HepG2 (cell line): Measurements from ENCODE around the gene MFGE8. TPM values are rescaled to one million over a fixed set of nuclear protein-coding genes. Genes with fewer than 3 reads are reported as not detected.

Experiments
- CSRNP1 ChIP-seq: sonication (generic); formaldehyde crosslinking; IDR thresholded peaks from 2 replicates; pipeline ENCODE4 v1.8.1; 2023; ENCODE audit warnings: mild to moderate bottlenecking, missing genetic modification reagents
- CTCF ChIP-seq: sonication (generic); formaldehyde crosslinking; IDR thresholded peaks from 2 replicates; pipeline ENCODE4 v1.5.0; 2020; ENCODE audit warnings: mild to moderate bottlenecking, missing genetic modification reagents, moderate library complexity
- DNMT3B ChIP-seq: conservative IDR thresholded peaks from 2 replicates; pipeline ENCODE4 v1.6.1; 2016; ENCODE audit warnings: missing biosample characterization, control low read depth
- HNRNPL ChIP-seq: fragments of 200-400 bp; formaldehyde crosslinking; IDR thresholded peaks from 2 replicates; pipeline ENCODE4 v1.6.1; 2017; ENCODE audit warnings: mild to moderate bottlenecking, low read depth, low read length
- MAF1 ChIP-seq: sonication (generic); formaldehyde crosslinking; IDR thresholded peaks from 2 replicates; pipeline ENCODE4 v1.5.0; 2020; ENCODE audit warnings: missing genetic modification reagents, borderline replicate concordance
- MBNL3 ChIP-seq: fragments of 250-450 bp; sonication (Bioruptor Pico); conservative IDR thresholded peaks from 2 replicates; pipeline ENCODE4 v1.8.0; 2022; ENCODE audit warnings: mild to moderate bottlenecking, inconsistent platforms
- NCOA5 ChIP-seq: sonication (generic); formaldehyde crosslinking; IDR thresholded peaks from 2 replicates; pipeline ENCODE4 v1.4.0; 2020; ENCODE audit warnings: missing genetic modification reagents
- NFYB ChIP-seq: sonication (generic); formaldehyde crosslinking; IDR thresholded peaks from 2 replicates; pipeline ENCODE4 v1.4.0; 2020; ENCODE audit warnings: missing genetic modification reagents
- NR3C1 ChIP-seq: sonication (generic); formaldehyde crosslinking; IDR thresholded peaks from 2 replicates; pipeline ENCODE4 v1.4.0; 2020; ENCODE audit warnings: missing genetic modification reagents
- POLR2A ChIP-seq, 2 experiments: IDR thresholded peaks; 2 replicates each; pipeline ENCODE4 v1.6.1; 2011; ENCODE audit warnings: low read depth in 2 of 2, low read length in 2 of 2, mild to moderate bottlenecking in 1 of 2, moderate library complexity in 1 of 2; ENCODE audit not compliant: insufficient read depth in 1 of 2
- STAG1 ChIP-seq: sonication (generic); formaldehyde crosslinking; IDR thresholded peaks from 2 replicates; pipeline ENCODE4 v1.4.0; 2020; ENCODE audit warnings: missing genetic modification reagents
- TBP ChIP-seq: sonication (generic); formaldehyde crosslinking; IDR thresholded peaks from 2 replicates; pipeline ENCODE4 v1.5.0; 2020; ENCODE audit warnings: missing genetic modification reagents
- THAP11 ChIP-seq: IDR thresholded peaks from 2 replicates; pipeline ENCODE4 v1.6.1; 2016; ENCODE audit warnings: missing biosample characterization, missing genetic modification reagents
- TRIM24 ChIP-seq: sonication (generic); formaldehyde crosslinking; IDR thresholded peaks from 2 replicates; pipeline ENCODE4 v1.8.0; 2022; ENCODE audit warnings: mild to moderate bottlenecking, missing genetic modification reagents
- ZBTB33 ChIP-seq: sonication (generic); formaldehyde crosslinking; IDR thresholded peaks from 2 replicates; pipeline ENCODE4 v1.4.0; 2020; ENCODE audit warnings: missing genetic modification reagents
- ZNF609 ChIP-seq: sonication (generic); formaldehyde crosslinking; IDR thresholded peaks from 2 replicates; pipeline ENCODE4 v1.4.0; 2020; ENCODE audit warnings: mild to moderate bottlenecking, missing genetic modification reagents, borderline replicate concordance
- ZNF687 ChIP-seq: sonication (generic); formaldehyde crosslinking; IDR thresholded peaks from 2 replicates; pipeline ENCODE4 v1.5.1; 2020; ENCODE audit warnings: mild to moderate bottlenecking, missing genetic modification reagents, moderate library complexity
- polyA plus RNA-seq, 8 experiments: library from polyadenylated mRNA; depleted of rRNA in 3 of 8; stranded (reverse) in 7 of 8; unstranded in 1 of 8; fragments of >200 nt; fragmentation: Illumina TruSeq in 4 of 8; extraction: Trizol in 4 of 8; gene quantifications; 2 replicates each; pipeline versions ENCODE4 v1.2.1 to v1.2.3, GENCODE V29; 2011 to 2016; ENCODE audit warnings: low read depth in 4 of 8, missing spikeins in 1 of 8, mixed read lengths in 1 of 8; ENCODE audit not compliant: insufficient read depth in 1 of 8
- total RNA-seq, 5 experiments: library from RNA; depleted of rRNA; stranded (reverse); fragments of >200 nt; fragmentation: Illumina TruSeq; extraction: Trizol; gene quantifications; 2 replicates each; pipeline ENCODE4 v1.2.3, GENCODE V29; 2016; ENCODE audit warnings: low read depth in 1 of 5

The MFGE8 gene
- total and polyA plus RNA-seq, 2 of the 13 experiments (the other 11 are each of a cell fraction or from before 2014, with no cell fraction given), result 3.4 to 22.1 TPM

- TF ChIP-seq NFYB (CRISPR knock-in tag) (no peak), STAG1 (CRISPR knock-in tag) (peak; percentile 64), TRIM24 (CRISPR knock-in tag) (no peak), POLR2A (IDR thresholded peaks at IDR 0.05; ENCODE audit: insufficient read depth in 1 of 2, low read depth in 2 of 2, low read length in 2 of 2) (no peak), CSRNP1 (no peak), TBP (CRISPR knock-in tag) (no peak), MAF1 (no peak), CTCF (peak; percentile 80), THAP11 (CRISPR knock-in tag) (no peak), DNMT3B (no peak), ZNF687 (peak; percentile 20; the same call in 1 of the 2 replicates), NR3C1 (CRISPR knock-in tag) (no peak), MBNL3 (CRISPR knock-in tag) (no peak), ZNF609 (no peak), ZBTB33 (CRISPR knock-in tag) (no peak), HNRNPL (no peak), NCOA5 (no peak)
Measured at GRCh38 chr15:88878720-88879184, 34.4 kb downstream of the MFGE8 start (continued).
